K562 (cell line): Measurements from ENCODE around the gene RERE. TPM values are rescaled to one million over a fixed set of nuclear protein-coding genes. Genes with fewer than 3 reads are reported as not detected.
A peak's percentile ranks its signal among the peaks of the same experiment; 100 is the strongest.

Experiments
- ARID1B ChIP-seq: fragments of 450-650 bp; IDR thresholded peaks from 2 replicates; pipeline ENCODE4 v1.6.1; 2016; ENCODE audit warnings: antibody characterized with exemption, mild to moderate bottlenecking, inconsistent platforms
- BRD4 ChIP-seq: fragments of 200-600 bp; sonication (generic); IDR thresholded peaks from 2 replicates; pipeline ENCODE4 v1.6.1; 2017; ENCODE audit warnings: inconsistent platforms
- C11orf30 ChIP-seq: fragments of 450-650 bp; IDR thresholded peaks from 2 replicates; pipeline ENCODE4 v1.6.1; 2016; ENCODE audit warnings: low read depth, mild to moderate bottlenecking
- DDX20 ChIP-seq: fragments of 450-650 bp; IDR thresholded peaks from 2 replicates; pipeline ENCODE4 v1.6.1; 2016; ENCODE audit warnings: missing genetic modification characterization, low read depth, mild to moderate bottlenecking, missing compliant biosample characterization, moderate library complexity
- HDAC1 ChIP-seq, 2 experiments: fragments of 450-650 bp; IDR thresholded peaks; 2 replicates each; pipeline ENCODE4 v1.6.1; 2016 to 2017; ENCODE audit warnings: inconsistent platforms in 1 of 2, mild to moderate bottlenecking in 1 of 2, moderate library complexity in 1 of 2
- JUN ChIP-seq, 2 experiments: sonication (generic) in 1 of 2; formaldehyde crosslinking in 1 of 2; IDR thresholded peaks; 2 replicates each; pipeline versions ENCODE4 v1.6.1 to v1.8.0; 2012 to 2022; ENCODE audit warnings: borderline replicate concordance in 2 of 2, mild to moderate bottlenecking in 2 of 2, improper control_type of control experiment in 1 of 2, low read depth in 1 of 2, low read length in 1 of 2, missing genetic modification reagents in 1 of 2
- KAT7 ChIP-seq: sonication (generic); formaldehyde crosslinking; IDR thresholded peaks from 2 replicates; pipeline ENCODE4 v1.8.0; 2022; ENCODE audit warnings: missing genetic modification reagents, mild to moderate bottlenecking, borderline replicate concordance
- RBM25 ChIP-seq: fragments of 200-400 bp; formaldehyde crosslinking; IDR thresholded peaks from 2 replicates; pipeline ENCODE4 v1.6.1; 2018; ENCODE audit warnings: low read length, low read depth, moderate library complexity; ENCODE audit not compliant: severe bottlenecking
- RFX5 ChIP-seq: IDR thresholded peaks from 2 replicates; pipeline ENCODE4 v1.6.1; 2011; ENCODE audit warnings: low read depth, mild to moderate bottlenecking, improper control_type of control experiment, low read length
- TAF1 ChIP-seq: IDR thresholded peaks from 2 replicates; pipeline ENCODE4 v1.6.1; 2011; ENCODE audit warnings: mild to moderate bottlenecking, low read length, moderate library complexity; ENCODE audit not compliant: insufficient read depth, control insufficient read depth, severe bottlenecking; ENCODE audit errors: extremely low read depth
- TAF15 ChIP-seq: fragments of 200-400 bp; formaldehyde crosslinking; IDR thresholded peaks from 2 replicates; pipeline ENCODE4 v1.6.1; 2017; ENCODE audit warnings: mild to moderate bottlenecking, low read depth, low read length, moderate library complexity
- ZC3H11A ChIP-seq: IDR thresholded peaks from 2 replicates; pipeline ENCODE4 v1.6.1; 2012; ENCODE audit warnings: low read depth, low read length, improper control_type of control experiment
- ZNF140 ChIP-seq: fragments of 250-450 bp; sonication (Bioruptor Pico); IDR thresholded peaks from 2 replicates; pipeline ENCODE4 v1.8.0; 2021; ENCODE audit warnings: moderate library complexity, mild to moderate bottlenecking, inconsistent platforms
- ZNF609 ChIP-seq: sonication (generic); formaldehyde crosslinking; IDR thresholded peaks from 2 replicates; pipeline ENCODE4 v1.8.1; 2023; ENCODE audit warnings: missing genetic modification reagents, mild to moderate bottlenecking, borderline replicate concordance
- ZNF668 ChIP-seq: fragments of 250-450 bp; sonication (Bioruptor Pico); IDR thresholded peaks from 2 replicates; pipeline ENCODE4 v1.8.0; 2022; ENCODE audit warnings: mild to moderate bottlenecking, inconsistent platforms
- polyA plus RNA-seq, 8 experiments: library from polyadenylated mRNA; depleted of rRNA in 4 of 8; stranded (reverse) in 5 of 8; unstranded in 3 of 8; fragments of >200 nt; fragmentation: Nextera tagmentation in 2 of 8; fragmentation: Illumina TruSeq in 1 of 8; extraction: Ambion mirVana in 2 of 8; extraction: Trizol in 1 of 8; gene quantifications; 2 replicates each; pipeline versions ENCODE4 v1.2.1 to v1.2.3, GENCODE V29; 2011 to 2014; ENCODE audit warnings: inconsistent platforms in 1 of 8, missing spikeins in 1 of 8
- total RNA-seq, 7 experiments: library from RNA; depleted of rRNA in 6 of 7; stranded (reverse); fragments of >200 nt in 6 of 7; fragmentation: Illumina TruSeq in 2 of 7; extraction: Trizol in 2 of 7; gene quantifications; 2 replicates each; pipeline versions ENCODE4 v1.2.1 to v1.2.3, GENCODE V29; 2011 to 2021; ENCODE audit warnings: low replicate concordance in 1 of 7
- TF ChIP-seq, protein P1 (sequence below): sonication (generic); formaldehyde crosslinking; IDR thresholded peaks from 2 replicates; pipeline ENCODE4 v1.8.0; 2022; ENCODE audit warnings: mild to moderate bottlenecking, missing genetic modification reagents
- TF ChIP-seq, protein P2 (sequence below): fragments of 450-650 bp; IDR thresholded peaks from 2 replicates; pipeline ENCODE4 v1.6.1; 2016; ENCODE audit warnings: mild to moderate bottlenecking

The RERE gene
- total and polyA plus RNA-seq, 9 of the 15 experiments (the other 6 are each of a cell fraction or from before 2014, with no cell fraction given): 3.0 to 51.5 (median 13.4) TPM

DNA sequence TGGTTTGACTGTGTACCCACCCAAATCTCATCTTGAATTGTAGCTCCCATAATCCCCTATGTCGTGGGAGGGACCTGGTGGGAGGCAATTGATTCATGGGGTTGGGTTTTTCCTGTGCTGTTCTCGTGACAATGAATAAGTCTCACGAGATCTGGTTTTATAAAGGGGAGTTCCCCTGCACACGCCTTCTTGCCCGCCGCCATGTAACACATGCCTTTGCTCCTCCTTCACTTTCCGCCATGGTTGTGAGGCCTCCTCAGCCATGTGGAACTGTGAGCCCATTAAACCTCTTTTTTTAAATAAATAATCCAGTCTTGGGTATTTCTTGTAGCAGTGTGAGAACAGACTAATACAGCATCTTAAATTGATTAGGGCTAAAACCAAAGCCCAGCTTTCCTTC lies 22.6 kb upstream of the RERE start (continued):
- TF ChIP-seq, protein P1, sequence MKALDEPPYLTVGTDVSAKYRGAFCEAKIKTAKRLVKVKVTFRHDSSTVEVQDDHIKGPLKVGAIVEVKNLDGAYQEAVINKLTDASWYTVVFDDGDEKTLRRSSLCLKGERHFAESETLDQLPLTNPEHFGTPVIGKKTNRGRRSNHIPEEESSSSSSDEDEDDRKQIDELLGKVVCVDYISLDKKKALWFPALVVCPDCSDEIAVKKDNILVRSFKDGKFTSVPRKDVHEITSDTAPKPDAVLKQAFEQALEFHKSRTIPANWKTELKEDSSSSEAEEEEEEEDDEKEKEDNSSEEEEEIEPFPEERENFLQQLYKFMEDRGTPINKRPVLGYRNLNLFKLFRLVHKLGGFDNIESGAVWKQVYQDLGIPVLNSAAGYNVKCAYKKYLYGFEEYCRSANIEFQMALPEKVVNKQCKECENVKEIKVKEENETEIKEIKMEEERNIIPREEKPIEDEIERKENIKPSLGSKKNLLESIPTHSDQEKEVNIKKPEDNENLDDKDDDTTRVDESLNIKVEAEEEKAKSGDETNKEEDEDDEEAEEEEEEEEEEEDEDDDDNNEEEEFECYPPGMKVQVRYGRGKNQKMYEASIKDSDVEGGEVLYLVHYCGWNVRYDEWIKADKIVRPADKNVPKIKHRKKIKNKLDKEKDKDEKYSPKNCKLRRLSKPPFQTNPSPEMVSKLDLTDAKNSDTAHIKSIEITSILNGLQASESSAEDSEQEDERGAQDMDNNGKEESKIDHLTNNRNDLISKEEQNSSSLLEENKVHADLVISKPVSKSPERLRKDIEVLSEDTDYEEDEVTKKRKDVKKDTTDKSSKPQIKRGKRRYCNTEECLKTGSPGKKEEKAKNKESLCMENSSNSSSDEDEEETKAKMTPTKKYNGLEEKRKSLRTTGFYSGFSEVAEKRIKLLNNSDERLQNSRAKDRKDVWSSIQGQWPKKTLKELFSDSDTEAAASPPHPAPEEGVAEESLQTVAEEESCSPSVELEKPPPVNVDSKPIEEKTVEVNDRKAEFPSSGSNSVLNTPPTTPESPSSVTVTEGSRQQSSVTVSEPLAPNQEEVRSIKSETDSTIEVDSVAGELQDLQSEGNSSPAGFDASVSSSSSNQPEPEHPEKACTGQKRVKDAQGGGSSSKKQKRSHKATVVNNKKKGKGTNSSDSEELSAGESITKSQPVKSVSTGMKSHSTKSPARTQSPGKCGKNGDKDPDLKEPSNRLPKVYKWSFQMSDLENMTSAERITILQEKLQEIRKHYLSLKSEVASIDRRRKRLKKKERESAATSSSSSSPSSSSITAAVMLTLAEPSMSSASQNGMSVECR (CRISPR knock-in tag): no peak
- TF ChIP-seq ZNF140 (no peak), ZNF668 (no peak), KAT7 (CRISPR knock-in tag) (no peak), DDX20 (tag) (no peak), ARID1B (no peak), TAF1 (no peak), RBM25 (no peak), ZC3H11A (no peak), C11orf30 (no peak), JUN (IDR thresholded peaks at IDR 0.05; ENCODE audit: borderline replicate concordance, low read depth, low read length) (no peak), JUN (CRISPR knock-in tag; IDR thresholded peaks at IDR 0.05; ENCODE audit: borderline replicate concordance) (no peak), HDAC1 (IDR thresholded peaks at IDR 0.05) (no peak), TAF15 (no peak), ZNF609 (no peak), RFX5 (no peak), BRD4 (no peak)
- TF ChIP-seq, protein P2, sequence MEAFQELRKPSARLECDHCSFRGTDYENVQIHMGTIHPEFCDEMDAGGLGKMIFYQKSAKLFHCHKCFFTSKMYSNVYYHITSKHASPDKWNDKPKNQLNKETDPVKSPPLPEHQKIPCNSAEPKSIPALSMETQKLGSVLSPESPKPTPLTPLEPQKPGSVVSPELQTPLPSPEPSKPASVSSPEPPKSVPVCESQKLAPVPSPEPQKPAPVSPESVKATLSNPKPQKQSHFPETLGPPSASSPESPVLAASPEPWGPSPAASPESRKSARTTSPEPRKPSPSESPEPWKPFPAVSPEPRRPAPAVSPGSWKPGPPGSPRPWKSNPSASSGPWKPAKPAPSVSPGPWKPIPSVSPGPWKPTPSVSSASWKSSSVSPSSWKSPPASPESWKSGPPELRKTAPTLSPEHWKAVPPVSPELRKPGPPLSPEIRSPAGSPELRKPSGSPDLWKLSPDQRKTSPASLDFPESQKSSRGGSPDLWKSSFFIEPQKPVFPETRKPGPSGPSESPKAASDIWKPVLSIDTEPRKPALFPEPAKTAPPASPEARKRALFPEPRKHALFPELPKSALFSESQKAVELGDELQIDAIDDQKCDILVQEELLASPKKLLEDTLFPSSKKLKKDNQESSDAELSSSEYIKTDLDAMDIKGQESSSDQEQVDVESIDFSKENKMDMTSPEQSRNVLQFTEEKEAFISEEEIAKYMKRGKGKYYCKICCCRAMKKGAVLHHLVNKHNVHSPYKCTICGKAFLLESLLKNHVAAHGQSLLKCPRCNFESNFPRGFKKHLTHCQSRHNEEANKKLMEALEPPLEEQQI: peak; percentile 22; the same call in 1 of the 2 replicates
